Activated CD4-positive, alpha-beta T cell treated with anti-CD3 and anti-CD28 coated beads for 36 hours (primary cell): ENCODE results near the gene ATP5PO. TPM values are rescaled to one million over a fixed set of nuclear protein-coding genes. Genes with fewer than 3 reads are reported as not detected.
"Not testable (repeated sequence)": the region's sequence is repeated elsewhere in the genome, so short reads cannot be mapped to it uniquely, and the experiment has no call there.

ENCODE experiments used
- ATAC-seq: fragments of 200-7000 bp; cut with Tn5 transposase; one replicate; pipeline ENCODE4 v1.10.0; 2021; ENCODE audit warnings: mild to moderate bottlenecking, moderate library complexity
- CTCF ChIA-PET: fragments of 350-600 bp; sonication (Branson Sonifier 250); formaldehyde crosslinking; loops from one replicate; lab custom pipeline; 2021; ENCODE audit warnings: antibody characterized with exemption; lab: Charles Lee
- POLR2A ChIA-PET: fragments of 350-600 bp; sonication (Branson Sonifier 250); formaldehyde crosslinking; loops from one replicate; lab custom pipeline; 2021; ENCODE audit warnings: antibody characterized with exemption, inconsistent platforms; lab: Charles Lee
- DNase-seq: peaks from one replicate; pipeline ENCODE4 v3.0.0-alpha.2; 2020
- H3K27ac Mint-ChIP-seq: one replicate; pipeline ENCODE4 v1.8.0; 2021; ENCODE audit warnings: mixed read lengths
- H3K27me3 Mint-ChIP-seq: one replicate; pipeline ENCODE4 v1.8.0; 2021; ENCODE audit warnings: mixed read lengths
- H3K36me3 Mint-ChIP-seq: one replicate; pipeline ENCODE4 v1.8.0; 2021; ENCODE audit warnings: low read depth, mixed read lengths
- H3K4me1 Mint-ChIP-seq: one replicate; pipeline ENCODE4 v1.8.0; 2021; ENCODE audit warnings: mixed read lengths
- H3K4me3 Mint-ChIP-seq: one replicate; pipeline ENCODE4 v1.8.0; 2021; ENCODE audit warnings: mild to moderate bottlenecking, moderate library complexity, mixed read lengths
- H3K9me3 Mint-ChIP-seq: one replicate; pipeline ENCODE4 v1.8.0; 2021; ENCODE audit warnings: low read depth, mixed read lengths
- intact Hi-C, 2 experiments: fragments of 100-400 bp; cut with DNase I in 1 of 2; cut with micrococcal nuclease in 1 of 2; formaldehyde crosslinking; loops; one replicate each; pipeline versions ENCODE4 v1.14.2 to v1.15.1; 2022 to 2024; cut with DNase I, micrococcal nuclease
- total RNA-seq, 2 experiments: library from RNA; stranded (reverse); gene quantifications; one replicate each; pipeline ENCODE4 v1.2.3, GENCODE V29; 2021

The ATP5PO gene
- total RNA-seq, 2 experiments from 2014 or later = 177 to 238 TPM

DNA sequence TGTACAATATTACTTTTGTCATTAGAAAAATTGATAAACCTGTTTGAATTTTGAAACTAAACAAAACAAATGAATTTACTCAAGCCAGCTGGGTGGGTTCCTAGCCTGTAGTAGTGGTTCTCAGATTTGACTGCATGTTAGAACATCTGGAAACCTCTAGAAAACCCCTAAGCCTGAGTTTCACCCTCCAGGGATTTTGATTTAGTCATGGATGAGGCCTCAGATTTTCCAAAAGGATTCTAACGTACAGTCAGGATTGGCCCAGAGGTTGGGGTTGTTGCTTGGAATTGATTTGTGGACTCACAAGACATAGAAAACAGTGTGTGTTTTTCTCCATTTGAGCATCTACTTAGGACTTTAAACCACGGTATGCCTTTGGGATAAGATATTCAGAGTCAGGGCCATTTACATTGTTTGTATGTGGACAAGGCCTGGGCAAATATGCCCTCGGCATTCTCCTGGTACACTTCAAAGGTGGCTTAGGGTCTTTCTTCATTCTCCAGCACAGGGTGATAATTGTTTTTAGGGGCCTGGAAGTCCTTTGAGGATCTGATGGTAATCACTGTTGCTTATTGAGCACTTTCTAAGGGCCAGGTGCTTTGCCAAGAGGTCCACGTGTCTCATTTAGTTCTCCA lies 42.6 kb downstream of the ATP5PO start:
- intact Hi-C loops = no loop called here
- Mint-ChIP-seq H3K4me3 (no peak overlapping the region), H3K27ac (no peak overlapping the region), H3K4me1 (no peaks in the 10 kb centered on the region), H3K9me3 (no peaks in the 10 kb centered on the region), H3K27me3 (no peaks in the 10 kb centered on the region), H3K36me3 (no peaks in the 10 kb centered on the region)
- ChIA-PET CTCF (no interaction called here), POLR2A (no interaction called here)
- ATAC-seq (no peak), DNase-seq (no peak)

DNA sequence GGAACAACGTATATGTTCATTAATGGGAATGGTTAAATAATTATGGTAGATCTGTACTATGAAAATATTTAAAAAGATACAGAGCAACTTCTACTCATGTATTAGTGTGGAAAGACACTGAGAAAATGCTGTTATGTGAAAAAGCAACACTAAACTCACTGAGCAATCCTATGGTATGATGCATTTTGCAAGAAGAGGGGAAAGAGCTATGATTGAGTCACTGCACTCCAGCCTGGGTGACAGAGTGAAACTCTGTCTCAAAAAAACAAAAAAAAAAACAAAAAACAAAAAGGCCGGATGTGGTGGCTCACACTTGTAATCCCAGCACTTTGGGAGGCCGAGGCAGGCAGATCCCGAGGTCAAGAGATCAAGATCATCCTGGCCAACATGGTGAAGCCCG lies 44.4 kb downstream of the ATP5PO start:
- ATAC-seq (no peak), DNase-seq (no peak)
- Mint-ChIP-seq H3K4me1 (peaks cover 4% of the 10 kb centered on the region), H3K9me3 (no peaks in the 10 kb centered on the region), H3K27me3 (no peaks in the 10 kb centered on the region), H3K4me3 (no peak overlapping the region), H3K27ac (no peak overlapping the region), H3K36me3 (no peaks in the 10 kb centered on the region)
- intact Hi-C loops = no loop called here
- ChIA-PET POLR2A (no interaction called here), CTCF (no interaction called here)

DNA sequence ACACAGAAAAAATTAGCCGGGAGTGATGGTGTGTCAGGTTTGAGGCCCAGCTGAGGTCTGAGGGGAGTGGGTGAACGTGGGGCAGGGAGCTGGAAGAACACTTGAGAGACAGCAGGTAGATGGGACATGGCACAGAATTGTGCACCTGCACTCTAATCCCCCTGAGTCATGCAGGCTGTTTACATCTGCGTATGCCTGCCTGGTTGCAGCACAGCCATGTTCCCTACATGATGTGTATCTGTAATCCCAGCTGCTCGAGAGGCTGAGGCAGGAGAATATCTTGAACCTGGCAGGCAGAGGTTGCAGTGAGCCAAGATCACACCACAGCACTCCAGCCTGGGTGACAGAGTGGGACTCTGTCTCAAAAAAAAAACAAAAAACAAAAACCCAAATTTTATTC lies 44.8 kb downstream of the ATP5PO start:
- intact Hi-C loops = no loop called here
- no peak for ATAC-seq
- Mint-ChIP-seq H3K27me3 (no peaks in the 10 kb centered on the region), H3K27ac (no peak overlapping the region), H3K4me3 (no peak overlapping the region), H3K4me1 (peaks cover 4% of the 10 kb centered on the region), H3K36me3 (no peaks in the 10 kb centered on the region), H3K9me3 (no peaks in the 10 kb centered on the region)
- CTCF ChIA-PET = no interaction called here
- no peak for DNase-seq
- POLR2A ChIA-PET = no interaction called here

DNA sequence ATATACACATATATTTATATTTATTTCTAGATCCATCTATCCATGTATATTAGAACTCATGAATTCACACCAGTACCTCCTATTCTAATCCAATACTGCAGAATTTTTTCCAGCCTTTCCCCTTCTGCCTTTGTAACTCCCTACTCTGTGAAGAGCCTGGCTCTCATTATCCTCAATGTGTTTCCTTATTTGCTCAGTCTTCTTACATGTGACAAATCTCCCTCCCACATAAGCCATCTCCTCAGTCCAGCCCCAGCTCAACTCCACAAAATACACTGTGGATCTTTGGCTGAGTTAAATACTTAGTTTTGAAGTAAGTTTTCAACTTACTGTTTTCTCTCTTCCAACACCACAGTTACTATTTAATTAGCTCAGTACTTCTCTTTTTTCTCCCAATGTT lies 45.7 kb downstream of the ATP5PO start:
- Mint-ChIP-seq H3K9me3 (no peaks in the 10 kb centered on the region), H3K4me1 (peaks cover 4% of the 10 kb centered on the region), H3K4me3 (no peak overlapping the region), H3K36me3 (no peaks in the 10 kb centered on the region), H3K27me3 (no peaks in the 10 kb centered on the region), H3K27ac (no peak overlapping the region)
- DNase-seq (no peak), ATAC-seq (no peak)
- intact Hi-C loops = no loop called here
- ChIA-PET CTCF (no interaction called here), POLR2A (interaction anchor here (0.5 kb wide), 1 partner anchor 248 kb away, joined by 3 read pairs; no protein-coding TSS in a partner anchor)

DNA sequence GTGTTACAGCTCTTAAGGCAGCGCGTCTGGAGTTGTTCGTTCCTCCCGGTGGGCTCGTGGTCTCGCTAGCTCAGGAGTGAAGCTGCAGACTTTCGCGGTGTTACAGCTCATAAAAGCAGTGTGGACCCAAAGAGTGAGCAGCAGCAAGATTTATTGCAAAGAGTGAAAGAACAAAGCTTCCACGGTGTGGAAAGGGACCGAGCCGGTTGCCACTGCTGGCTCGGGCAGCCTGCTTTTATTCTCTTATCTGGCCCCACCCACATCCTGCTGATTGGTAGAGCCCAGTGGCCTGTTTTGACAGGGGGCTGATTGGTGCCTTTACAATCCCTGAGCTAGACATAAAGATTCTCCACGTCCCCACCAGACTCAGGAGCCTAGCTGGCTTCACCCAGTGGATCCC lies 47.7 kb downstream of the ATP5PO start:
- H3K27me3 Mint-ChIP-seq, DNase-seq, ATAC-seq, H3K36me3 Mint-ChIP-seq, CTCF ChIA-PET, intact Hi-C loops, H3K4me1 Mint-ChIP-seq, POLR2A ChIA-PET, H3K9me3 Mint-ChIP-seq, H3K27ac Mint-ChIP-seq: not testable (repeated sequence)
- H3K4me3 Mint-ChIP-seq = peak overlapping the region; percentile 35

DNA sequence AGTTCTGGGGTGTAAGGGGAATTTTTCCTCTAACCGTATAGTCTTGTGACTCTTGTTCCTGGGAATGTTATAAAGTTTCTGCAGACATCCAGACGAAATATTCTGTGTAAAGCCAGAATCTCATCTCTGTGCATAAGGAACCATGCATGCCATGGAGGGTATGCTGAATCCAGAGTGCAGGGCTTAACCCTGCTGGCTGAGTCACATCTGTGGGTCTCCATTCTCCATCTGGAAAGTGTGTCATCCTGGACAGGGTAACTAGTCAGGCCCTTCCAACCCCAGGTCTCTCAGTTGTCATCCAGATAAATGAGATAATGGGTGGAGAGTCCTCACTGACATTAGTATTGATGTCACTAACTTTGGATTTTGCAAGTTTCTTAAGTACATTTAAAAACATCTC lies 48.8 kb downstream of the ATP5PO start:
- Mint-ChIP-seq H3K27me3 (no peaks in the 10 kb centered on the region), H3K36me3 (no peaks in the 10 kb centered on the region), H3K9me3 (no peaks in the 10 kb centered on the region), H3K4me1 (peaks cover 4% of the 10 kb centered on the region), H3K27ac (no peak overlapping the region), H3K4me3 (no peak overlapping the region)
- ChIA-PET CTCF (interaction anchor here (1.3 kb wide), 1 partner anchor 31 kb away, joined by 3 read pairs; no protein-coding TSS in a partner anchor), POLR2A (no interaction called here)
- DNase-seq (no peak), ATAC-seq (no peak)
- intact Hi-C loops = no loop called here

DNA sequence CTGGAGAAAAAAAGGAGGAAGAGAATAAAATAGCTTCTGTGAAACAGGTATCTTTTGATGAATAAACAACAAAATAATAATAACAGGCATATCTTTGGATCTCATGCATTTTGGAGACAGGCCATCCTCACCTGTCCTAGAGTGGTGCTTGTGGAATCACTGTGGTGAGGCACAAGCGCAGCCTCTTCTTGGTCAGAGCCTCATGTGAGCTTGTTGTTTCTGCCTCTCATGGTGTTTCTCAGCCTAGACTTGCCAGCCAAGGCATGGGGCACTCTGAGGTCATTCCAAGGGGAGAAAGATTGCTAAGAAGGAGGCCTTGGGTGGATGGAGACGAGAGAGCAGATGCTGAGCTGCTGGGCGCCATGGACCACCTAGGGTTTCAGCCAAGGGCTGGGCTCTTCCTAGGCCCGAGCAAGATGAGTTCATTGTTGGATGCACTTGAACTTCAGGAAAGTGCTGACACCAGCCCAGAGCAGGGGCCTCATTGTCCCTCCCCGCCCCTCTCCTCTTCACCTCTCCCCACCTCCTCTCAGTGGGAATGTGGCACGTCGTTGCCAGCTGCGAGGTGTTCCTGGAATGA lies 49.5 kb downstream of the ATP5PO start:
- POLR2A ChIA-PET = no interaction called here

DNA sequence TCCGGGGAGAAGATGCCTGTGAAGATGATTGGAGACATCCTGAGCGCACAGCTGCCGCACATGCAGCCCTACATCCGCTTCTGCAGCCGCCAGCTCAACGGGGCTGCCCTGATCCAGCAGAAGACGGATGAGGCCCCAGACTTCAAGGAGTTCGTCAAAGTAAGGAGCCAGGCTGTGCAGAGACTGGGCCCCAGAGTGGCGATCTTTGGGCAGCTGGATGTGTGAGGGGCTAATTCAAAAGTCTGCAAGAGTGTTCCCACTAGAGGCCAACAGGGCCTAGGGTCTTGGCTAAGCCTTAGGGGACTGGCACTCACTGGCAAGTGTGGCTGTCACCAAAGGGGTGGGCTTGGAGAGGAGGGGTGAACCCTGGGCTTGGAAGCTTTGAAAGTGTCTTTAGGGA lies 50.4 kb downstream of the ATP5PO start:
- no peak overlapping the region for H3K4me3 Mint-ChIP-seq
- H3K4me1 Mint-ChIP-seq = peaks cover 4% of the 10 kb centered on the region
- intact Hi-C loops = no loop called here
- H3K27ac Mint-ChIP-seq = no peak overlapping the region
- no peaks in the 10 kb centered on the region for H3K36me3 Mint-ChIP-seq
- ATAC-seq = no peak
- POLR2A ChIA-PET = no interaction called here
- H3K27me3 Mint-ChIP-seq = no peaks in the 10 kb centered on the region
- CTCF ChIA-PET = interaction anchor here (1.3 kb wide), 1 partner anchor 32 kb away, joined by 3 read pairs; no protein-coding TSS in a partner anchor
- DNase-seq = no peak
- H3K9me3 Mint-ChIP-seq = no peaks in the 10 kb centered on the region

More for the DNA sequence above, 49.5 kb downstream of the ATP5PO start:
- CTCF ChIA-PET = interaction anchor here (1.3 kb wide), 1 partner anchor 31 kb away, joined by 3 read pairs; no protein-coding TSS in a partner anchor
- no peak for ATAC-seq
- no peaks in the 10 kb centered on the region for H3K36me3 Mint-ChIP-seq
- DNase-seq = no peak
- intact Hi-C loops = no loop called here
- no peak overlapping the region for H3K27ac Mint-ChIP-seq
- H3K9me3 Mint-ChIP-seq = no peaks in the 10 kb centered on the region
- H3K4me1 Mint-ChIP-seq = peaks cover 4% of the 10 kb centered on the region
- no peak overlapping the region for H3K4me3 Mint-ChIP-seq
- no peaks in the 10 kb centered on the region for H3K27me3 Mint-ChIP-seq

DNA sequence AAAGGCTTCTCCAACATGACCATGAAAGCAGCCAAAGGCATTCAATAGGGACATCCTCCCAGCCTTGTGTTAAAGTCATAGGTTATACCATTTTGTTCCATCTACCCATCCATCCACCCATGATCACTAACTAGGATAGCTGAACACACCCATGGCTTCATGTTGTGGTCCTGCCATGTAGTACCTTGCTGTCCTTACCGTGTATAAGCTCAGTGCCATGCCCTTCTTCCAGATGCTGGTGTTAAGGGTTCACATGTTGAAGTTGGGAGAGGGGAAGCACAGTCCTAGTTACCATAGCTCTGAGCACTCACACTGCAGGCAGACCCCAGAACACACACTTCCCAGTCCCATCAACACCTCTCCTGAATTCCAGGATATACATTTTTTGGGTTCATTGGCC lies 51.5 kb downstream of the ATP5PO start:
- ChIA-PET POLR2A (no interaction called here), CTCF (interaction anchor here (0.7 kb wide), 1 partner anchor 182 kb away, joined by 4 read pairs; no protein-coding TSS in a partner anchor)
- Mint-ChIP-seq H3K36me3 (no peaks in the 10 kb centered on the region), H3K9me3 (no peaks in the 10 kb centered on the region), H3K4me1 (peaks cover 4% of the 10 kb centered on the region), H3K27me3 (no peaks in the 10 kb centered on the region), H3K4me3 (no peak overlapping the region), H3K27ac (no peak overlapping the region)
- intact Hi-C loops = no loop called here
- no peak for ATAC-seq
- DNase-seq = no peak

DNA sequence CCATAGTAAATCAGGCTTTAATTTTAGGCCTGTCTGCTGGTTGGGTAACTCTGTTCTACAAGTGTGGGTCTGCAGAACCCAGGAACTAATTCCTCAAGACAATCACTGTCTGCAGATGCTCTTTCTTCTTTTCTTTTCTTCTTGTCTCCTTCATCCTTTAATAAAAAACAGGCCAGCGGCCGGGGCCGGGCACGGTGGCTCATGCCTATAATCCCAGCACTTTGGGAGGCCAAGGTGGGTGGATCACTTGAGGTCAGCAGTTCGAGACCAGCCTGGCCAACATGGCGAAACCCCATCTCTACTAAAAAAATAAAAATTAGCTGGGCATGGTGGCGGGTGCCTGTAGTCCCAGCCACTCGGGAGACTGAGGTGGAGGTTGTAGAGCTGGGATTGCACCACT lies 52.4 kb downstream of the ATP5PO start:
- H3K4me1 Mint-ChIP-seq, H3K27me3 Mint-ChIP-seq, H3K36me3 Mint-ChIP-seq, POLR2A ChIA-PET, ATAC-seq, H3K4me3 Mint-ChIP-seq, DNase-seq, H3K27ac Mint-ChIP-seq, intact Hi-C loops, H3K9me3 Mint-ChIP-seq, CTCF ChIA-PET: not testable (repeated sequence)

DNA sequence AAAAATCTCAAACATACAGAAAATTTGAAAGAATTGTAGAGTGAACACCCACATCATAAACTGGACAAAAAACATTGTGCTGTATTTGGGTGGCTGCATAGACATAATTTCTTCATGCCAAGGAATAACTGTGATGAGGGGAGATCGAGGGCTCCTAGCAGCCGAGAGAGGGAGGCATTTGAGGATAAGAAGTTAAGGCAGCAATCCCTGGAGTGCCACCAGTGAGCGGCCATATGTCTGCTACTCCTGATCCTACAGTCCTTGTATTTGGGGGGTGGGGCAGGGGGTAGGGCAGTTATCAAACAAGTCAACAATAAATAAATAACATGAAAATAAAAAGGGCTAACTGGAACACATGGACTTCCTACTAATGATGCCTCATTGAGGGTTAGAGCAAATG lies 54.5 kb downstream of the ATP5PO start:
- no peak overlapping the region for H3K4me3 Mint-ChIP-seq
- ATAC-seq (no peak), DNase-seq (no peak)
- H3K36me3 Mint-ChIP-seq = no peaks in the 10 kb centered on the region
- H3K27ac Mint-ChIP-seq = no peak overlapping the region
- intact Hi-C loops = no loop called here
- H3K27me3 Mint-ChIP-seq = no peaks in the 10 kb centered on the region
- H3K9me3 Mint-ChIP-seq = no peaks in the 10 kb centered on the region
- H3K4me1 Mint-ChIP-seq = no peaks in the 10 kb centered on the region
- CTCF ChIA-PET = interaction anchor here (0.6 kb wide), 1 partner anchor 34 kb away, joined by 4 read pairs; no protein-coding TSS in a partner anchor
- POLR2A ChIA-PET = no interaction called here

DNA sequence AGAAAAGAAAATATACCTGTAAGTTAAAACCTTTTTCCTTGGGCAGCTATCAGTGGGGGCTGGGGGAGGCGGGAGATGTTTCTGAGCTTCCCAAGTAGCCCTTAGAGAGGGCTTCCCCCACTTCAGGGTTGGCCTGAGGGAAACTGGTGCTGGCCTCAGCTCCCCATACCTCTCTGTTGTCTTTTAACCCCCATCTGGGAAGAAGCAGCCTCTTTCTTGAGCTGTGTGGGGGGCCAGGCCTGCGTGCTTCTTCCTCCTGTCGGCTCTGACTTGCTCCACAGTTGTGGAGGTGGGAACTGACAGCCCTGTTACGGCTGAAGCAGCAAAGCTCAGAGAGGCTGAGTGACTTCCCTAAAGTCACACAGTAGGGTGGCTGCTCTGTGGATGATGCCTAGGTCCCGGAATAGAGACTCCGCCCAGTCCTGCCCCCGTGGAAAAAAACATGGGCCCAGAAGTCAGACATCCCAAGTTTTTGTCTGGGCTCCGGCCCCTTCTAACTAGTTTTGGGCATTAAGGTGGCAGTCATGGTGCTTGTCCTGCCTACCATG lies 55.2 kb downstream of the ATP5PO start:
- no peaks in the 10 kb centered on the region for H3K27me3 Mint-ChIP-seq
- ATAC-seq (no peak), DNase-seq (no peak)
- CTCF ChIA-PET = no interaction called here
- H3K4me1 Mint-ChIP-seq = no peaks in the 10 kb centered on the region
- H3K4me3 Mint-ChIP-seq = no peak overlapping the region
- no peak overlapping the region for H3K27ac Mint-ChIP-seq
- no peaks in the 10 kb centered on the region for H3K9me3 Mint-ChIP-seq
- no peaks in the 10 kb centered on the region for H3K36me3 Mint-ChIP-seq
- POLR2A ChIA-PET = no interaction called here
- intact Hi-C loops = no loop called here
